LoVo (cell line): ENCODE results near the gene HKDC1.
"Not testable (repeated sequence)": the region's sequence is repeated elsewhere in the genome, so short reads cannot be mapped to it uniquely, and the experiment has no call there.

Experiments used
- DNase-seq: peaks from one replicate; pipeline ENCODE4 v3.0.0-alpha.2; 2016; ENCODE audit warnings: low spot score

Gene HKDC1

DNA sequence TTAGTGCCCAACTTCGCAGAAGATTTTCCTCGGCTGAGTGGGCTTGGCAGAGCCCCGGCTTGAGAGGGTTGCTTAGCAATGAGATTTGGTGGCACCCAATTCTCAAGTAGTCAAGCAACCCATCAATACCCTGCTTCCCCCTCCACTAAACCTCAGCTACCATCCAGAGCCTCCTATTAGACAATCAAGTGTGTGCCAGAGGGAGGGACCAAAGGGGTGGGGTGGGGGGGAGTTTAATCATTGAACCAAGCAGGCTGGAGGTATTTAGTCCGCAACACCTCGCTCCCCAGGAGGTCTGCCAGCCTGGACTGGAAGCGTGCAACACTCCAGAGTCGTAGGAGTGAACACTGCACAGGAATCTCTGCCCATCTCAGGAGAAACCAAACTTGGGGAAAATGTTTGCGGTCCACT, at the start of gene HKDC1:
TSS of gene HKDC1 (plus strand) at position 292 of the 411 bp plus-strand sequence. CDS start at position 396, 104 bp downstream.
- DNase-seq = peak; percentile 67

DNA sequence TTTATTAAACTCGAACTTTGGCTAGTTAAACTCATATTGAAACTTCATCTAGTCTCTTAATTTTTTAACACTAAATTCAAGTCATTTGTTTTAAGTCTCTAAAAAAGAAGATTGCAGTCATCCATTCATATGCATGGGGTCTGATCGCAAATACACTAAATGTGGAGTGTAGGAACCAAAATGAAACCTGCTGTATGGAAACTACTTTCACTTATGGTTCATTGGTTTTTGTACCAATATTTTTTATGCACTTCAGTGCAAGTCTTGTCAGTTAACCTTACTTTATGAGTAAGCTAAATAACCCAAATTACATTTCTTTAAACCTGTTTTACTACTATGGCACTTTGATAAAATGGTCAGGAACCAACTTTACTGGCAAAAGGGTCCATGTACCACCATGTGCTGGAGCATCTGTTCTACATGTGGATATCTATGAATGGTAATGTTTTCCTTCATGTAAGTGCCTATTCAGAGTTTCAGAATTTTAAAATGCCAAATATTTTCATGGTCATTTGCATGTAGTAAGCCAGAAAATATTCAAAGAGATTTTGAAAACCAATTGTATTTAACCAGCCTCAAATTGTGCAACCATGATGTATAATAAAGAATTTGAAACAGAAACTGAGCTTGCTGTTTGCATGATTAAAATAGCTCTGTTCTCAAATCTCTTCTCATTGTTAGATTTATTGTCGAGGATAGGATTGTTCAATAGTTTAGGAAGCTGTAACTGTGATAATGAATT, 47.7 kb upstream of the HKDC1 start:
- no peak for DNase-seq

GRCh38 chr10:69175326-69175725, 44.8 kb upstream of the HKDC1 start:
- DNase-seq = not testable (repeated sequence)

DNA sequence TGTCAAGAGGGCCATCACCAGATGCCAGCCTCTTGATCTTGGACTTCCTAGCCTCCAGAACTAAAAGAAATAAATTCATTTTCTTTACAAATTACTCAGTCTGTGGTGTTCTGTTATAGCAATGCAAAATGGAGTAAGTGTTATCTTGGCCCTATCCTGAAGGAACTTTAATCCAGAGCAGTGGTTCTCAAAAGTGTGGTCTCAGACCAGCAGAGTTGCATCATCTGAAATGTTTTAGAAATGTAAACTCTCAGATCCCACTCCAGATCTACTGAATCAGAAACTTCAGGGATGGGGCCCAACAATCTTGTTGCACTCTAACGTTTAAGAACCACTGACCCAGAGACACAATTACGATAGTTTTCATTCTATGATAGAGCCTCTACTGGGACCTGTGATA, 43.3 kb upstream of the HKDC1 start:
- DNase-seq = no peak

- DNase-seq = no peak
Observed at GRCh38 chr10:69179089-69179742, 40.9 kb upstream of the HKDC1 start.

DNA sequence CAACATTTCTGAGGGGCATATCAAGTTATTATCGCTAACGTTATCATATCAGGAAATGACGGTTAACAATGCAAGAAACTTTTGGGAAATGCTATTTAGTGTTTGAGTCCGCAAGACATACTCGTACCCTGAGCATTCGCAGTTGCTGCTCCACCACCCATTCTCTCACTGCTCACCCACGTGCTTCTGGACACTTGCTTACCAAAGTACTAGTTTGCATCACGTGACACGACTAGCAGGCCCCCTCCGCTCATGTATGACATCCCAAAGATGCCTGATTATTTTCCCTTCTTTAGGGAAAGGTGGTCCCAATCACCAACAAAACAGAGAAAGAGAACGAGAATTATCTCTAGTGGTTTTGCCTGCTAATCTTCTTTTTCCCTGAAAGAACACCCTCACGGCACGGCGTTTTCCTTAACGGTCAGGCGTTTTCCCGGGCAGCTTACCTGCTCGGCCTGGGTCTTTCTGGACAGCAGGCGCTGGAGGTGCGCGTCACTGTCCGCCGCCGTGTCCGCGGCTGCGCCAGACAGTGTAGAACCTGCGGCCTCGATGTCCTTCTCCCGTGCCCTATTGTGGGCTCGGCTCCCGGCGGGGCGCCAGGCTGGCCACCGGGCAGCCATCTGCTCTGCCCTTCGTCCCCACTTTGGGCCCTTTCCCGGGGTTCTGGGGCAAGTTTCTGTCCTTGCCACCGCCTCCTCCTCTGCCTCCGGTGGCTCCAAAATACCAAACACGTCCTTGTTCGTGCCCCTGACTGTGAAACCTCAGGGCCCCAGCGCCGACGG, 40.2 kb upstream of the HKDC1 start, which contains the start of gene SUPV3L1:
TSS of gene SUPV3L1 (plus strand) at position 492 of the 782 bp plus-strand sequence. CDS start at position 550, 58 bp downstream.
- DNase-seq = peak; percentile 96

- DNase-seq = no peak
Observed at GRCh38 chr10:69180525-69181204, 39.5 kb upstream of the HKDC1 start.

DNA sequence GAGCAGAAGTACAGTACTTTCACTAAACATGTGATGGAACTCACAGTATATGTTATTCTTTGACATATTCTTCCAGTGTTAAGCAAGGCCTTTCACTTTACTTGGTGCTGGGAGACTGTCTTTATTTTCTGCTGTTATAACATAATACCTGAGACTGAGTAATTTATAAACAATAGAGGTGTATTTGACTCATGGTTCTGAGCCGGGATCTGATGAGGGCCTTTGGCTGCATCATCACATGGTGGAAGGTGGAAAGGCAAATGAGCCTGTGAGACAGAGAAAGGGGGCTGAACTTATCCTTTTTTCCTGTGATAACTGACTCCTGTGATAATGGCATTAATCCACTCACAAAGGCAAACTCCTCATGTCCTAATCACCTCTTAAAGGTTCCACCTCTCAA, 38.7 kb upstream of the HKDC1 start:
- no peak for DNase-seq

GRCh38 chr10:69182005-69182404, 38.1 kb upstream of the HKDC1 start:
- DNase-seq = no peak

DNA sequence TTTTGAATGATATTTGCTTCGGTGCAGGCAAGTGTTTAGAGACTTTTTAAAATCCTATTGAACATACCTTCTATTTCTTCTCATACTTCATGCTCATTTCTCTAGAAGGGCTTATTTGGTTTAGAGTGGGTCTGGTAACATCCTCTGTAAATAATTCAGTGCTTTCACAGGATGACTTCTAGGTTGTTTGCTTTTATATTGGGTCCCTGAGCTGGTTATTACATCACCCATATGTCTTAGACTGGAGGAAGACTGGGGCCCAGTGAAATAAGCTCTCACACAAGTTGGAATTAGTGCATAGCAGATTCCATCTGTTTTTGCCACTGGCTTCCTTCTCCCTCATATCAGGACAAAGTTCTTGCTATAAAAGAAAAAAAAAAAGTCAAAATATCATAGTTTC, 33.6 kb upstream of the HKDC1 start:
- no peak for DNase-seq

- no peak for DNase-seq
Observed at GRCh38 chr10:69201045-69201444, 19.1 kb upstream of the HKDC1 start.

DNA sequence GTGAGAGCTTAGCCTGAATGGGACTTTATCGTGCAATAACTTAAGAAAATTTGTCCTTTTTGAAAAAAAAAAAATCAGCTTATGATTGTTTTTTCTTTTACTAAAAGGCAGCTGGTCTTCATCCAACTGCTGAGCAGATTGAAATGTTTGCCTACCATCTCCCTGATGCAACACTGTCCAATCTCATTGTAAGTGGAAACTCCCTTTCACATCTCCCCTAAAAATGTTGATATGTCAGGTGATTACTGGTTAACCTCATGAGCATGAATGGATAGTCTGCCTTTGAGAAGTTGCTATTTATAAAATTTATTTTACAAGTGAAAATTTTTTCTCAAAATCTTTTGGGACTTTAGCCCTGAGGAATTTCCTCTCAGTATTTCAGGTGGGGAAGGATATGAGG, 17.8 kb upstream of the HKDC1 start:
- no peak for DNase-seq

DNA sequence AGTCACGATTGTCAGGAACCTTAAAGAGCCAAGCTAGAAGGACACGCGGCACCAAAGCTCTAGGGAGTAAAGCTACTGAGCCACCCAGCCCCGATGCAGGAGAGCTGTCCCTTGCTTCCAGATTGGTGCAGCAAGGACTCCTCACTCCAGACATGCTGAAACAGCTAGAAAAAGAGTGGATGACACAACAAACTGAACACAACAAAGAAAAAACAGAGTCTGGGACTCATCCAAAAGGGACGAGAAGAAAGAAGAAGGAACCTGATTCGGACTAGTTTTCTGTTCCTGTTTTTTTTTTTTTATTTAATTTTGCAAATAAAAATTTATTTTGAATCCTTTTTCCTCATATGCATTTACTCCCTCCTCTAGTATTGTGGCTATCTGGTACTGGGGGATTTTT, 11.4 kb upstream of the HKDC1 start:
- DNase-seq = no peak

DNA sequence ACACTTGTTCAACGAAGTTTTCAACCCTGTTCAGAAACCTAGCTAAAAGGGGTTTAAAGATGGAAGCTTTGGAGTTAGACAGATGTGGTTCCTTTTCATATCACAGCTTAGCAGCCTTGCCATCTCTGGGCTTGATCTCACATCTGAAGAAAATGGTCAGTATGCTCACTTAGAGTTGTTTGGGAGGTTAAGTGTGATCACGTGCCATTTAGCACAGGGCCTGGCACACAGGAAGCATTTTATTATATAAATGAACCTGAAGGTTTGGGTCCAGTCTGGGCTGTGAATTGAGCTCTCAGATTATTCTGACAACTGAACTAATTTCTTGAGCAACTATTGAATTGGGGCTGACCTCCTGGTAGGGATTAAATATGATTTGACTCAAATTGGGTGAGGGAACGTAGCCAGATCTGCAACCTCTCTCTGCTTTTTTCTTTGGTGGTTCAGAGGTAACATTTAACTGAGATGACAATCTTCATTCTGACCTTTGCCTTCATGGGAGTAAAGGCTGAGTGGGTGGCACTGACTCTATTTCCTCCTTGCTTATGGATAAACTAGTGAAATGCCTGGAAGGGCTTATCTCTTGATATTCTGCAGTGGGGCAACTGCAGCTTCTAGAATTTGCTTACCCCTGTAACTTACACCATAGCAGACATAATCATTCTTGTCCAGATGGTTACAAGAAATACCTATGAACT, 10.2 kb upstream of the HKDC1 start:
- DNase-seq = no peak

DNA sequence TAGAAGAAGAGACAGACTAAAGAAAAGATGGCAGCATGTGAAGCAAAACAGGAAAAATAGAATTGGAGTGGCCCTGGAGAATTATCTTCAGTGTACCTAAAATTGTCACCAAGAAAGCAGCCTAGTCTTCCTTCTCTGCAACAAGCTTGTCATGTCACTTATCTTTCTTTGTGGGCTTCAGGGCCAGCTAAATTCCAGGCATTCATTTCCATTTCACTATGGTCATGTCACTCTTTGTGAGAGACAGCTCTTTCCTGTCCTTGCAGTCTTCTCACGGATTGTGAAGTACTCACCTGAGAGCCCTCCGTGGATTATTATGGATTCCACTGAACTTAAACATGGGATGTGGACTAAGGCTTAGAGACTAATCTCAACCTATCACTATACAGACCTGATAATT, 9.0 kb upstream of the HKDC1 start:
- no peak for DNase-seq

- DNase-seq = no peak
Observed at GRCh38 chr10:69211524-69211923, 8.6 kb upstream of the HKDC1 start.

DNA sequence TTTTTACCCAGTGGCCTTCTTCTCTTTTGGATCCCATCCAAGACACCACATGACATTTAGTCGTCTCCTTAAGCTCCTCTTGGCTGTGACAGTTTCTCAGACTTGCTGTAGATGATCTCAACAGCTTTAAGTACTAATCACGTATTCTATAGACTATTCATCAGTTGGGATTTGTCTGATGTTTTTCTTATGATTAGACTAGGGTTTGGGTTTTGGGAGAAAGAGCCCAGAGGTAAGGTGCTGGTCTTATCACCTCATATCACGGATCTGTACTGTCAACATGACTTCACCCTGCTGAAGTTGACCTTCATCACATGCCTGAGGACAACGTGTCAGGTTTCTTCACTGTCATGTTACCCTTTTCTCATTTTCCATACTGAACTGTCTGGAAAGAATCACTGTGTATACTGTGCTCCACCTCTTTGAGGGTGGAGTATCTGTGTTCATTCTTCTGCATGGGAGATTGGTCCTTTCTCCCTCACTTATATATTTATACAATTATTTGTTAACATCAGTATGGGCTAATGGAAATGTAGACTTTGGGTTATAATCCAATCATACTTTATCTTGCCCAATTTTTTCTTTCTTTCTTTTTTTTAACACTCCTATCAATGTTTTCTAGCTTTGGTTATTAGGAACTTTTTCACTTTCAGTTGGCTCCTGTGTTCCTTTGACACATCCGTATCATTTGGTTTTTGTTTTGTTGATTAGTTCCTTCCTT, 6.4 kb upstream of the HKDC1 start:
- no peak for DNase-seq

- no peak for DNase-seq
Observed at GRCh38 chr10:69214666-69215131, 5.4 kb upstream of the HKDC1 start.

DNA sequence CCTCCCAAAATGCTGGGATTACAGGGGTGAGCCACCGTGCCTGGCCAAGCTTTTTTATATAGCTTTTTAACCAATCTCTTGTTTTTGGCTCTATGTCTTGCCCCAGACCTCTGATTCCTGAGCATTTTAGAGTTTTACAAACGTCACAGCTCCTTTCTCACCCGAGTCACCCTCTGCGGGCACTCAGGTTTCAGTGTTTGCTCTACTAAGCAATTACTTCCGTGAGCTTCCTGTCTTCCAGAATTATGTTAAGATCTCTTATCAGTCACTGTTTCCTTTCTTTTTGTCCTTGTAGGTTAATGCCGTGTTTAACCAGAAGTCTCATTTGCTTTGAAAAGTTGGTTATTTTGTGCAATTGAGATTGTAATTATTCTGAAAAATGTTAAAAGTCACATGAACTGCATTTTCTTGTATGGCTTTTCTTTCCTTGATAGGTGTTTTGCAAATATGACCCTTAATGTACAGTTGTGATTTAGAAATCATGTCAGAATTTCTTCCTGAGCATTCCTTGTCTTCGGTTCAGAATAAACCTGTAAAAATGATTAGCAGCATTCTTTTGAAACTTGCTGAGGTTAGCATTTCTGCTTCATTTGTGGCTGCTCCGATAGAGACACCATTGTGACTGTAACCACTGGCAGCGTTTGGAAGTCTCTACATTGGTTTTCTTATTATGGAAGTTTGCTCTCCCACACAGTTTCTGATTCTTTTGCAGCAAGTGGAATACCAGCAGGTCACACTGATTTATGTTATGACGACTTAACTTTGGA, 4.5 kb upstream of the HKDC1 start:
- no peak for DNase-seq

GRCh38 chr10:69216577-69217118, 3.5 kb upstream of the HKDC1 start:
- DNase-seq = no peak
